ENCODE results near the gene CASP10. TPM values are rescaled to one million over a fixed set of nuclear protein-coding genes. Genes with fewer than 3 reads are reported as not detected.
A peak's percentile ranks its signal among the peaks of the same experiment; 100 is the strongest.
"Not testable (repeated sequence)": the region's sequence is repeated elsewhere in the genome, so short reads cannot be mapped to it uniquely, and the experiment has no call there.

CASP10 gene
- polyA plus RNA-seq, 1 experiment = 0.83 TPM

- Histone ChIP-seq H3K36me3 (ENCODE audit: control insufficient read depth, insufficient read depth, low read length) (no peaks in the 10 kb centered on the region), H3K4me3 (ENCODE audit: low read depth, low read length) (no peak overlapping the region), H3K27me3 (ENCODE audit: control insufficient read depth, insufficient read depth, low read length) (no peaks in the 10 kb centered on the region)
- CTCF ChIA-PET = interaction anchor here (0.7 to 1.0 kb wide), 2 partner anchors 49 to 60 kb away, joined by 3 to 5 read pairs; no protein-coding TSS in a partner anchor
- TF ChIP-seq CTCF (IDR thresholded peaks at IDR 0.05; ENCODE audit: insufficient read depth, low read depth, low read length) = no peak
- POLR2A ChIA-PET = no interaction called here
- no peak for DNase-seq (ENCODE audit: low read depth)
These were observed 10.7 kb upstream of the CASP10 start for GRCh38 chr2:201172279-201172678.

- no peaks in the 10 kb centered on the region for H3K27me3 ChIP-seq (ENCODE audit: control insufficient read depth, insufficient read depth, low read length)
- POLR2A ChIA-PET = no interaction called here
- H3K36me3 ChIP-seq (ENCODE audit: control insufficient read depth, insufficient read depth, low read length) = no peaks in the 10 kb centered on the region
- H3K4me3 ChIP-seq (ENCODE audit: low read depth, low read length) = no peak overlapping the region
- DNase-seq (ENCODE audit: low read depth) = no peak
- CTCF ChIA-PET = interaction anchor here (1.7 kb wide), 1 partner anchor 17 kb away, joined by 3 read pairs; no protein-coding TSS in a partner anchor
- TF ChIP-seq CTCF (IDR thresholded peaks at IDR 0.05; ENCODE audit: insufficient read depth, low read depth, low read length) = no peak
These were observed 8.3 kb upstream of the CASP10 start for GRCh38 chr2:201174687-201175086.

GRCh38 chr2:201176081-201176481 is 6.9 kb upstream of the CASP10 start:
- CTCF ChIA-PET = interaction anchor here (0.6 to 4.4 kb wide), 4 partner anchors 262 to 283 kb away, joined by 3 to 44 read pairs (median 5); no protein-coding TSS in a partner anchor
- DNase-seq (ENCODE audit: low read depth) = no peak
- Histone ChIP-seq H3K4me3 (ENCODE audit: low read depth, low read length) (no peak overlapping the region), H3K27me3 (ENCODE audit: control insufficient read depth, insufficient read depth, low read length) (no peaks in the 10 kb centered on the region), H3K36me3 (ENCODE audit: control insufficient read depth, insufficient read depth, low read length) (no peaks in the 10 kb centered on the region)
- POLR2A ChIA-PET = no interaction called here
- TF ChIP-seq CTCF (IDR thresholded peaks at IDR 0.05; ENCODE audit: insufficient read depth, low read depth, low read length) = no peak

- no peaks in the 10 kb centered on the region for H3K27me3 ChIP-seq (ENCODE audit: control insufficient read depth, insufficient read depth, low read length)
- no peak overlapping the region for H3K4me3 ChIP-seq (ENCODE audit: low read depth, low read length)
- CTCF ChIA-PET = interaction anchor here (0.9 to 4.4 kb wide), 4 partner anchors 9 to 275 kb away, joined by 3 to 44 read pairs (median 4); no protein-coding TSS in a partner anchor
- POLR2A ChIA-PET = no interaction called here
- no peak for DNase-seq (ENCODE audit: low read depth)
- no peaks in the 10 kb centered on the region for H3K36me3 ChIP-seq (ENCODE audit: control insufficient read depth, insufficient read depth, low read length)
- no peak for TF ChIP-seq CTCF (IDR thresholded peaks at IDR 0.05; ENCODE audit: insufficient read depth, low read depth, low read length)
These were observed 2.9 kb upstream of the CASP10 start for GRCh38 chr2:201180010-201180409.

GRCh38 chr2:201183365-201183727 is 405 bp downstream of the CASP10 start:
- Histone ChIP-seq H3K36me3 (ENCODE audit: control insufficient read depth, insufficient read depth, low read length) (no peaks in the 10 kb centered on the region), H3K4me3 (ENCODE audit: low read depth, low read length) (peak overlapping the region; percentile 29), H3K27me3 (ENCODE audit: control insufficient read depth, insufficient read depth, low read length) (no peaks in the 10 kb centered on the region)
- no peak for TF ChIP-seq CTCF (IDR thresholded peaks at IDR 0.05; ENCODE audit: insufficient read depth, low read depth, low read length)
- no peak for DNase-seq (ENCODE audit: low read depth)
- ChIA-PET POLR2A (no interaction called here), CTCF (interaction anchor here (1.2 to 2.3 kb wide), 5 partner anchors 25 to 282 kb away, joined by 3 to 22 read pairs (median 6); no protein-coding TSS in a partner anchor)

GRCh38 chr2:201183835-201184234 is 894 bp downstream of the CASP10 start:
- H3K4me3 ChIP-seq (ENCODE audit: low read depth, low read length); DNase-seq (ENCODE audit: low read depth); H3K27me3 ChIP-seq (ENCODE audit: control insufficient read depth, insufficient read depth, low read length); POLR2A ChIA-PET; H3K36me3 ChIP-seq (ENCODE audit: control insufficient read depth, insufficient read depth, low read length): not testable (repeated sequence)
- CTCF ChIA-PET = interaction anchor here (1.2 to 2.3 kb wide), 3 partner anchors 25 to 53 kb away, joined by 3 to 22 read pairs (median 6); no protein-coding TSS in a partner anchor

GRCh38 chr2:201184248-201184647 is 1.3 kb downstream of the CASP10 start:
- H3K27me3 ChIP-seq (ENCODE audit: control insufficient read depth, insufficient read depth, low read length); DNase-seq (ENCODE audit: low read depth); H3K36me3 ChIP-seq (ENCODE audit: control insufficient read depth, insufficient read depth, low read length); H3K4me3 ChIP-seq (ENCODE audit: low read depth, low read length); POLR2A ChIA-PET: not testable (repeated sequence)
- CTCF ChIA-PET = interaction anchor here (2.3 kb wide), 1 partner anchor 48 kb away, joined by 22 read pairs; no protein-coding TSS in a partner anchor

Measured in BJ (cell line).